ENCODE data around the gene BIRC7.

The BIRC7 gene

DNA sequence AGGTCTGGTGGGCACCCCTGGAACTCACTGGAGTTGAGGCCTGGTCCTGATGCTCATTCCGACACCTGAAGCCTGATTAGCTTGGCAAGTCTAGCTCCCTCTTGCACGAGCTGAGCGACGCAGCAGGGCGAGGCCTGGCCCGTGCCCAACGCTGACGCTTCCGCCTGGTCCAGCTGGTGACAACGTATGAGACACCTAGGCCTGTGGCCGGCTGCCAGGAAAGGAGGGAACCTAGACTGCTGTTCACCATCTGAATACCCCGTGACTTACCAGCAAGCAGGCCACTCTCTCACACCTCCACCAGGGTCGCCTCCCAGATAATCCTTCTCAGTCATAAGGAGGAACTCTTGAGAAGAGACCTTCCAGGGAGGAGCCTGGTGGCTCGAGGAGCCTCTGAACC, 44.3 kb upstream of the BIRC7 start:
- Histone ChIP-seq H3K27ac (ENCODE audit: insufficient read depth, low read length, poor library complexity, severe bottlenecking) (no peak overlapping the region), H3K36me3 (ENCODE audit: control insufficient read depth, insufficient read depth, low read length) (peaks cover 12% of the 10 kb centered on the region), H3K27me3 (replicated peaks; ENCODE audit: control insufficient read depth, insufficient read depth, low read length, poor library complexity, severe bottlenecking) (no peaks in the 10 kb centered on the region), H3K4me1 (ENCODE audit: control insufficient read depth, insufficient read depth, low read length, poor library complexity, severe bottlenecking) (no peaks in the 10 kb centered on the region), H3K4me3 (ENCODE audit: insufficient read depth, low read depth, low read length, poor library complexity, severe bottlenecking) (no peak overlapping the region), H3K9me3 (ENCODE audit: control insufficient read depth, low read length) (no peaks in the 10 kb centered on the region)
- DNase-seq = no peak

GRCh38 chr20:63192721-63193120, 43.0 kb upstream of the BIRC7 start:
- no peaks in the 10 kb centered on the region for H3K9me3 ChIP-seq (ENCODE audit: control insufficient read depth, low read length)
- H3K4me1 ChIP-seq (ENCODE audit: control insufficient read depth, insufficient read depth, low read length, poor library complexity, severe bottlenecking) = no peaks in the 10 kb centered on the region
- H3K27ac ChIP-seq (ENCODE audit: insufficient read depth, low read length, poor library complexity, severe bottlenecking) = no peak overlapping the region
- H3K4me3 ChIP-seq (ENCODE audit: insufficient read depth, low read depth, low read length, poor library complexity, severe bottlenecking) = no peak overlapping the region
- H3K27me3 ChIP-seq (replicated peaks; ENCODE audit: control insufficient read depth, insufficient read depth, low read length, poor library complexity, severe bottlenecking) = no peaks in the 10 kb centered on the region
- H3K36me3 ChIP-seq (ENCODE audit: control insufficient read depth, insufficient read depth, low read length) = peaks cover 23% of the 10 kb centered on the region
- no peak for DNase-seq

- Histone ChIP-seq H3K4me1 (ENCODE audit: control insufficient read depth, insufficient read depth, low read length, poor library complexity, severe bottlenecking) (no peaks in the 10 kb centered on the region), H3K27ac (ENCODE audit: insufficient read depth, low read length, poor library complexity, severe bottlenecking) (no peak overlapping the region), H3K9me3 (ENCODE audit: control insufficient read depth, low read length) (no peaks in the 10 kb centered on the region), H3K4me3 (ENCODE audit: insufficient read depth, low read depth, low read length, poor library complexity, severe bottlenecking) (no peak overlapping the region), H3K27me3 (replicated peaks; ENCODE audit: control insufficient read depth, insufficient read depth, low read length, poor library complexity, severe bottlenecking) (no peaks in the 10 kb centered on the region), H3K36me3 (ENCODE audit: control insufficient read depth, insufficient read depth, low read length) (peaks cover 23% of the 10 kb centered on the region)
- DNase-seq = no peak
These were observed 41.5 kb upstream of the BIRC7 start for GRCh38 chr20:63194007-63194796.

DNA sequence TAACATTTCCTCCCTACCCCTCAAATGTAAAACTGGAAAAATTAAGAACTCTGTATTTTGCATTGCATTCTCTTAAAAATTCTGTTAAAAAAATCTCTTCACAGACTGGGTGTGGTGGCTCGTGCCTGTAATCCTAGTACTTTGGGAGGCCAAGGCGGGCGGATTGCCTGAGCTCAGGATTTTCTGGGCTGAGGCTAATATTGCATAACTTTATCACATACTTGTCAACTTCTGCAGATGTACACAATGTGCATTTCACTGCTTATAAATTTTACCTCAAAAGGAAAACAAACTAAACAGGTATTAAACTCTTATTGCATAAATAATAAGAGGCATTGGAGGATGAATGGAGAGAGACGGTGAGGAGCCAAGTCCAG, 40.9 kb upstream of the BIRC7 start:
- DNase-seq = no peak
- Histone ChIP-seq H3K36me3 (ENCODE audit: control insufficient read depth, insufficient read depth, low read length) (peaks cover 23% of the 10 kb centered on the region), H3K9me3 (ENCODE audit: control insufficient read depth, low read length) (no peaks in the 10 kb centered on the region), H3K27me3 (replicated peaks; ENCODE audit: control insufficient read depth, insufficient read depth, low read length, poor library complexity, severe bottlenecking) (no peaks in the 10 kb centered on the region), H3K27ac (ENCODE audit: insufficient read depth, low read length, poor library complexity, severe bottlenecking) (no peak overlapping the region), H3K4me1 (ENCODE audit: control insufficient read depth, insufficient read depth, low read length, poor library complexity, severe bottlenecking) (no peaks in the 10 kb centered on the region), H3K4me3 (ENCODE audit: insufficient read depth, low read depth, low read length, poor library complexity, severe bottlenecking) (no peak overlapping the region)

- Histone ChIP-seq H3K27ac (ENCODE audit: insufficient read depth, low read length, poor library complexity, severe bottlenecking) (no peak overlapping the region), H3K4me1 (ENCODE audit: control insufficient read depth, insufficient read depth, low read length, poor library complexity, severe bottlenecking) (no peaks in the 10 kb centered on the region), H3K27me3 (replicated peaks; ENCODE audit: control insufficient read depth, insufficient read depth, low read length, poor library complexity, severe bottlenecking) (no peaks in the 10 kb centered on the region), H3K36me3 (ENCODE audit: control insufficient read depth, insufficient read depth, low read length) (peaks cover 30% of the 10 kb centered on the region), H3K4me3 (ENCODE audit: insufficient read depth, low read depth, low read length, poor library complexity, severe bottlenecking) (no peak overlapping the region), H3K9me3 (ENCODE audit: control insufficient read depth, low read length) (no peaks in the 10 kb centered on the region)
- DNase-seq = no peak
These were observed 38.8 kb upstream of the BIRC7 start for GRCh38 chr20:63196768-63197470.

- peaks cover 46% of the 10 kb centered on the region for H3K36me3 ChIP-seq (ENCODE audit: control insufficient read depth, insufficient read depth, low read length)
- no peaks in the 10 kb centered on the region for H3K9me3 ChIP-seq (ENCODE audit: control insufficient read depth, low read length)
- H3K4me3 ChIP-seq (ENCODE audit: insufficient read depth, low read depth, low read length, poor library complexity, severe bottlenecking) = no peak overlapping the region
- H3K27me3 ChIP-seq (replicated peaks; ENCODE audit: control insufficient read depth, insufficient read depth, low read length, poor library complexity, severe bottlenecking) = no peaks in the 10 kb centered on the region
- no peak for DNase-seq
- H3K4me1 ChIP-seq (ENCODE audit: control insufficient read depth, insufficient read depth, low read length, poor library complexity, severe bottlenecking) = no peaks in the 10 kb centered on the region
- no peak overlapping the region for H3K27ac ChIP-seq (ENCODE audit: insufficient read depth, low read length, poor library complexity, severe bottlenecking)
These were observed 37.1 kb upstream of the BIRC7 start for GRCh38 chr20:63198606-63199005.

DNA sequence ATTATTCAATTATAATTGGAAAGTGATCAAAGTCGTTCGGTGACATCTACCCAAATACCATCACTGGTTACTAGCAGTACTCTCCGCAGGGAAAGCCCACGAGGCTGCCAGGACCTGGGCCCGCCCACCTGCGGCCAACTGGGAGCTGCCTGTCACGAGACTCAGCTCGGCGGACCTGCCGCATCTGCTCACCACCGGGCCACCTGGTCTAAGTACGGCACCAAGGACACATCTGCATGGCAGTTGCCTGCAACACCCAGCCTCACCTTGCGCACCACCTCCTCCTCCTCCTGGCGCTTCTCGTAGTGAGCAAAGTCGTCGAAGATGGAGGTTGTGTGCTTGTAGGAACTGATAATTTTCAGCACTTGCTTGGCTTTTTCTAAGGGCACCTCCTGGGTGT, 33.7 kb upstream of the BIRC7 start:
- Histone ChIP-seq H3K4me1 (ENCODE audit: control insufficient read depth, insufficient read depth, low read length, poor library complexity, severe bottlenecking) (no peaks in the 10 kb centered on the region), H3K27me3 (replicated peaks; ENCODE audit: control insufficient read depth, insufficient read depth, low read length, poor library complexity, severe bottlenecking) (no peaks in the 10 kb centered on the region), H3K4me3 (ENCODE audit: insufficient read depth, low read depth, low read length, poor library complexity, severe bottlenecking) (no peak overlapping the region), H3K36me3 (ENCODE audit: control insufficient read depth, insufficient read depth, low read length) (peaks cover 57% of the 10 kb centered on the region), H3K27ac (ENCODE audit: insufficient read depth, low read length, poor library complexity, severe bottlenecking) (no peak overlapping the region), H3K9me3 (ENCODE audit: control insufficient read depth, low read length) (no peaks in the 10 kb centered on the region)
- no peak for DNase-seq

DNA sequence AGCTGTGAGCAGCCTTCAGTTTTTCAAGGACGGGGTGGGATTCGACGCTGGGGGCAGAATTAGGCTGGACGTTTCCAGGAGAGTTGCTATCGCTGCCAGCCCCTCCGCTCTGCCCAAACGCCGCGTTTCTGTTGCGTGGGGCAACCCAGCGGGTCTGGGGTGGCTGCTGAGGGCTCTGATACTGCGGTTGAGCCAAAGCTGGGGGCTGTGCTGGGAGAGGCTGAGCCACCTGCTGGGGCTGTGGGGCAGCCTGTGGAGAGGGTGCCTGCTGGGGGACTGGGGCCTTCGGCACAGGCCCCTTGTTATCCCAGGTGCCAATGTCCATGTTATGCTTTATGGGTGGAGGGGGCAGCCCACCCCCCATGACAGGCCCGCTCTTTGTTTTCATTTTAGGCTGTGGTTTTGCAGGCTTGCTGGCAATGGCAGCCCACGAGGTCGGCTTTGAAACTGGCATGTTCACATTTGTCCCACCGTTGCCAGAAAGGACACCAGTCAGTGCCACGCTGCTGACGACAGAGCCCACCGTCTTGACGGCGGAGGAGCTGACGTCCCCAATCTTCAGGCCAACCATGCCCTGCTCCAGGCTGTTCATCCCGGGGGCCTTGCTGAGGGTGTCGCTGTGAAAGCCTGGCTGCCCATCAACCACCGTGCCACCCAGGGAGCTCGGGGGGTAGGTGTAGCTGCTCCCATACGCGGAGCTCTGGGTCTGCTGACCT, 32.7 kb upstream of the BIRC7 start:
- H3K4me3 ChIP-seq (ENCODE audit: insufficient read depth, low read depth, low read length, poor library complexity, severe bottlenecking) = no peak overlapping the region
- DNase-seq = no peak
- H3K4me1 ChIP-seq (ENCODE audit: control insufficient read depth, insufficient read depth, low read length, poor library complexity, severe bottlenecking) = no peaks in the 10 kb centered on the region
- H3K9me3 ChIP-seq (ENCODE audit: control insufficient read depth, low read length) = no peaks in the 10 kb centered on the region
- H3K27ac ChIP-seq (ENCODE audit: insufficient read depth, low read length, poor library complexity, severe bottlenecking) = no peak overlapping the region
- H3K27me3 ChIP-seq (replicated peaks; ENCODE audit: control insufficient read depth, insufficient read depth, low read length, poor library complexity, severe bottlenecking) = no peaks in the 10 kb centered on the region
- H3K36me3 ChIP-seq (ENCODE audit: control insufficient read depth, insufficient read depth, low read length) = peaks cover 59% of the 10 kb centered on the region

- no peak overlapping the region for H3K4me3 ChIP-seq (ENCODE audit: insufficient read depth, low read depth, low read length, poor library complexity, severe bottlenecking)
- H3K27ac ChIP-seq (ENCODE audit: insufficient read depth, low read length, poor library complexity, severe bottlenecking) = no peak overlapping the region
- no peak for DNase-seq
- H3K9me3 ChIP-seq (ENCODE audit: control insufficient read depth, low read length) = no peaks in the 10 kb centered on the region
- no peaks in the 10 kb centered on the region for H3K4me1 ChIP-seq (ENCODE audit: control insufficient read depth, insufficient read depth, low read length, poor library complexity, severe bottlenecking)
- no peaks in the 10 kb centered on the region for H3K27me3 ChIP-seq (replicated peaks; ENCODE audit: control insufficient read depth, insufficient read depth, low read length, poor library complexity, severe bottlenecking)
- peaks cover 69% of the 10 kb centered on the region for H3K36me3 ChIP-seq (ENCODE audit: control insufficient read depth, insufficient read depth, low read length)
These were observed 31.3 kb upstream of the BIRC7 start for GRCh38 chr20:63204362-63204761.

GRCh38 chr20:63205896-63206295, 29.8 kb upstream of the BIRC7 start:
- Histone ChIP-seq H3K36me3 (ENCODE audit: control insufficient read depth, insufficient read depth, low read length) (peaks cover 79% of the 10 kb centered on the region), H3K4me3 (ENCODE audit: insufficient read depth, low read depth, low read length, poor library complexity, severe bottlenecking) (no peak overlapping the region), H3K9me3 (ENCODE audit: control insufficient read depth, low read length) (no peaks in the 10 kb centered on the region), H3K4me1 (ENCODE audit: control insufficient read depth, insufficient read depth, low read length, poor library complexity, severe bottlenecking) (peaks cover 3% of the 10 kb centered on the region), H3K27me3 (replicated peaks; ENCODE audit: control insufficient read depth, insufficient read depth, low read length, poor library complexity, severe bottlenecking) (no peaks in the 10 kb centered on the region), H3K27ac (ENCODE audit: insufficient read depth, low read length, poor library complexity, severe bottlenecking) (no peak overlapping the region)
- DNase-seq = no peak

Data from effector memory CD4-positive, alpha-beta T cell (primary cell).